GM12872 (cell line): ENCODE measurements around the gene RNF111.

Source experiments
- TF ChIP-seq, protein P1 (sequence below): IDR thresholded peaks from 3 replicates; pipeline ENCODE4 v1.5.1; 2011; ENCODE audit warnings: low read depth, mild to moderate bottlenecking, low read length, moderate library complexity; ENCODE audit not compliant: insufficient read depth

The RNF111 gene

DNA sequence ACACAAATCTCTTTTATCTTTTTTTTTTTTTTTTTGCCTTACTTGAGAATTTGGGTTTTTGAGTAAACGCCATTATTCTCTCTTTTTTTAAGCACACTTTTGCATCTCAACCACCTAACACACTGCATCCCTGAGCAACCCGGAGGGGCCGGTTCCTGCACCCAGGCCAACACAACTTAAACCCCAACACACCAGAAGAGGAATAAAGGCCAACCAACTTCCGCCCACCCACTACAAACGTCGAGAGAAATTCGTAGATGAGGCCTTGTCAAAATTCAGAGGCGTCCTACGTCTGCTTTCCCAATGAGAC lies 117.1 kb downstream of the RNF111 start:
- TF ChIP-seq, protein P1, sequence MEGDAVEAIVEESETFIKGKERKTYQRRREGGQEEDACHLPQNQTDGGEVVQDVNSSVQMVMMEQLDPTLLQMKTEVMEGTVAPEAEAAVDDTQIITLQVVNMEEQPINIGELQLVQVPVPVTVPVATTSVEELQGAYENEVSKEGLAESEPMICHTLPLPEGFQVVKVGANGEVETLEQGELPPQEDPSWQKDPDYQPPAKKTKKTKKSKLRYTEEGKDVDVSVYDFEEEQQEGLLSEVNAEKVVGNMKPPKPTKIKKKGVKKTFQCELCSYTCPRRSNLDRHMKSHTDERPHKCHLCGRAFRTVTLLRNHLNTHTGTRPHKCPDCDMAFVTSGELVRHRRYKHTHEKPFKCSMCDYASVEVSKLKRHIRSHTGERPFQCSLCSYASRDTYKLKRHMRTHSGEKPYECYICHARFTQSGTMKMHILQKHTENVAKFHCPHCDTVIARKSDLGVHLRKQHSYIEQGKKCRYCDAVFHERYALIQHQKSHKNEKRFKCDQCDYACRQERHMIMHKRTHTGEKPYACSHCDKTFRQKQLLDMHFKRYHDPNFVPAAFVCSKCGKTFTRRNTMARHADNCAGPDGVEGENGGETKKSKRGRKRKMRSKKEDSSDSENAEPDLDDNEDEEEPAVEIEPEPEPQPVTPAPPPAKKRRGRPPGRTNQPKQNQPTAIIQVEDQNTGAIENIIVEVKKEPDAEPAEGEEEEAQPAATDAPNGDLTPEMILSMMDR = no peak

DNA sequence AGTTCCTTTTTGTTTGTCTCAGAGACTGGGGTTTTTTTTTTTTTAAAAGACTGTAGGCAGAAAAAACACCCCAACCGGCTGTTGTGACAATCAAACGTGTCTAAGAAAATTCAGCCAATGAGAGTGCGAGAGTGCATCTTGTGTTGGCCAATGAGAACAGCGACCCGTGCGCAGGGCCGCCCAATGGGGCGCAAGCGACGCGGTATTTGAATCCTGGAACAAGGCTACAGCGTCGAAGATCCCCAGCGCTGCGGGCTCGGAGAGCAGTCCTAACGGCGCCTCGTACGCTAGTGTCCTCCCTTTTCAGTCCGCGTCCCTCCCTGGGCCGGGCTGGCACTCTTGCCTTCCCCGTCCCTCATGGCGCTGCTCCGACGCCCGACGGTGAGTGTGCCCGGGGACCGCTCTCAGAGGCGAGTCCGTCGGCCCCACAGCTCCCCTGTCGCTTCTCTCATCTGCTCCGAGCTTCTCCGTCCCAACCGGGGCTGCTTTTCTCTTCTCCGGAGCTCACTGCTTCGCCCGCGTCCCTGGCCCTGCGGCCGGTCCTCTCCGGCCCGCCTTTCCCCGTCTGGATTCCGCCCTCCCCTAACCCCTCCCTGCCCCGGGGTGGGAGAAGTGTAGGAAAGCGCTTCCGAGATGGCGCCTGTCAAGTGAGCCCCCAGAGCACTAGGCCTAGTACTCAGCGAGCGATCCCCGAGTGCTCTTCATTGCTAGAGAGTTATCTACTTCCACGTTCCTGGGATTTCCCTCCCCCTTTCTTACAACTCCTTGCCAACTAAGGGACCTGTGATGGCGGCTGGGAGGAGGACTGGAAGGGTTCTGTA lies 117.7 kb downstream of the RNF111 start, which contains the start of gene CCNB2:
TSS of gene CCNB2 (plus strand) at position 235 of the 821 bp plus-strand sequence. CDS start at position 358, 123 bp downstream.
- TF ChIP-seq, protein P1 = no peak

DNA sequence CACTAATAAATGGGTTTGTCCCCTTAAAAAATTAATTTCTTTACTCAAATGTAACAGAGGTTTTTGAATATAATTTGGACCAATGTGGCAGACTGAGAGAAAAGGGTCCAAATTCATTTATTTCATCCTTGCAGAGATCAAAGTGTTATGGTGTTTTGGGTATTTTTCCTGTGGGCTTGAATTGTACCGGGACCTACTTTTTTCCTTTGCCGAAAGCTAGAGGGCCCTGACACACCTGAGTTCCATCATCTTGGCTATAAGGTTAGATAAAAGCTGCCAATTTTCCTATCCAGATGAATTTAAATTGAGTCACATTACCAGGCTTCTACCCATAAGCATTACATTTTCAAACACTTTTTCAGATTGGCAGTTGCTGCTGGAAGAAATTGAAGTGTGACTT lies 118.4 kb downstream of the RNF111 start:
- TF ChIP-seq, protein P1 = peak; percentile 19; the same call in 1 of the 3 replicates

DNA sequence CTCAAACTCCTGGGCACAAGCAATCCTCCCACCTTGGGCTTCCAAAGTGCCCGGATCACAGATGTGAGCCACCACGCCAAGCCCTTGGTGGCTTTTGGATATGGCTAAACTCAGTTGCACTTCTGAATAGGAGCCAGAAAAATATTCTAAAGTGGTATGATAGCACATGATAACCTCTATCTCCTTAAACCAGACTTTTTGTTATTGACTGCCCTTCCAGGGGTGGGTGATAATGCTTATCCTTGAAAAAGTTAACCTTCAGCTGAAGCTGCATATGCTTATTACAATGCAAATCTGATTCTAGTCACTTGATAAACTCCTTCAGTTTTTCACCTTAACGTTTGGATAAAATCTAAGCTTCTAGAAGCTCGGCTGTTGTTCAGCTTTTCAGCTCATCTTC lies 123.8 kb downstream of the RNF111 start:
- TF ChIP-seq, protein P1 = no peak

DNA sequence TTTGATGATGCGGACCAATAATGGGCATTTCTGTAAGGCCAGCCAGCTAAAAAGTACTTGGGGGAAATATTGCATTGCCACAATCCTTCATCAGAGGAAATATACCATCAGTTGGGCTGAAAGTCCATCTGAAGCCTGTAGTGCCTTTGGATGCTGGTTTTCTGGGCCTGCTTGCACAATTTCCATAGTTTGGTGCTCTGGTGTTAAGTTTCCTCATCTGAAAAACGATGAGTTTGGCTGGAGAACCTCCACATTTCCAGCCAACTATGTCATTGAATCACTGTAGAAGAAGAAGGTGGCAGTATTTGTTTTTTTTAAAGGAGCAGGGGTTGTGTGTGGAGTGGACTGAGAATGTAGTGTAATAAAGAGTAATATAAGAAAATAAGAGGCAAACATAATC lies 127.6 kb downstream of the RNF111 start:
- TF ChIP-seq, protein P1 = no peak

DNA sequence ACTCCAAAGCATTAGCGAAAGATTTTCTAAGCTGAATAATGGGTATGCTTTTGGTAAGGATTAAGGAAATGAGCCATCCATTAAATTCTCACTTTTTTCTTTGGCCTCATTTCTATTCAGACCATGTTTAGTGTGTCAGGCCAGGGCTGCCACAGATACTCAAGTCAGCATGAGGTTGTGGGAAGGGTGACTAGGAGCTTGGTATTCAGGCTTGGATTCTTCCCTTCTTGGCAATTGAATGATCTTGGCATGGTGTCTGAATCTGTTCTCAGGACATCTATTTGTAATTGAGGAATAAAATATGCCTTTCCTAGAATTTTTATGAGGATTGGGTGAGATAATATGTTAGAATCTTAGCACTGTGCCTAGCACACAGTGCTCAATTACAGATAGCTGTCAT lies 128.7 kb downstream of the RNF111 start:
- TF ChIP-seq, protein P1 = no peak

DNA sequence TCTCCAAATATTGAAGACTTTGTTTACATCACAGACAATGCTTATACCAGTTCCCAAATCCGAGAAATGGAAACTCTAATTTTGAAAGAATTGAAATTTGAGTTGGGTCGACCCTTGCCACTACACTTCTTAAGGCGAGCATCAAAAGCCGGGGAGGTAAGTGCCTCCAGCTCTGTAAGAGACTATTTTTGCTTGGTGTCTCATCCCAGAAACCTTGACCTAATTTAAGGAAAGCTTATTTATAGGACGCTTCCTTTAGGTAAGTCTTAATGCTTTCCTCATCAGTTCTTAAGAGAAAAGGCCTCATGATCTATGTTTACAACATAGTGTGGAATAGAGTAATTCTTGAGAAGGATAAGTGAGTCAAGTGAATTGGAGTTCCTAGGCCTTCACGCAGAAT lies 129.3 kb downstream of the RNF111 start:
- TF ChIP-seq, protein P1 = no peak

DNA sequence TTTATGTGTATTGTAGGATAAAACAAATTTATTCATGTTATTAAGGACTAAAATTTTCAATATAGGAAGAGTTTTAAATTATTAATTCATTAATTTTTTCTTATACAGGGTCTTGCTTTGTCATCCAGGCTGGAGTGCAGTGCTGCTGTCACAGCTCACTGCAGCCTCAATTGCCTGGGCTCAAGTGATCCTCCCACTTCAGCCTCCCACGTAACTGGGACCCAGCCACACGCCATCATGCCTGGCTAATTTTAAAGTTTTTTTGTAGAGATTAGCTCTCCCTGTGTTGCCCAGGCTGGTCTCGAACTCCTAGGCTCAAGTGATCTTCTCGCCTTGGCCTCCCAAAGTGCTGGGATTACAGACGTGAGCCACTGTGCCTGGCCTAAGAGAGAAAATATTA lies 132.2 kb downstream of the RNF111 start:
- TF ChIP-seq, protein P1 = no peak
